HEK293 (cell line): Measurements from ENCODE around the gene SYNE1.

Experiments
- PBX3 ChIP-seq: sonication (generic); formaldehyde crosslinking; IDR thresholded peaks from 2 replicates; pipeline ENCODE4 v1.8.1; 2022; ENCODE audit warnings: mild to moderate bottlenecking, moderate library complexity, missing genetic modification reagents
- WT1 ChIP-seq: fragments of 450-650 bp; formaldehyde crosslinking; IDR thresholded peaks from 2 replicates; pipeline ENCODE4 v1.5.1; 2016; ENCODE audit warnings: missing biosample characterization, missing genetic modification characterization
- ZNF133 ChIP-seq: fragments of 450-650 bp; formaldehyde crosslinking; IDR thresholded peaks from 2 replicates; pipeline ENCODE4 v1.5.1; 2016; ENCODE audit warnings: missing biosample characterization, missing genetic modification characterization
- ZNF24 ChIP-seq: fragments of 450-650 bp; formaldehyde crosslinking; IDR thresholded peaks from 2 replicates; pipeline ENCODE4 v1.5.1; 2016; ENCODE audit warnings: missing biosample characterization, missing genetic modification characterization
- ZNF274 ChIP-seq, 2 experiments: fragments of 200-500 bp in 1 of 2; fragments of 450-650 bp in 1 of 2; sonication (Bioruptor generic) in 1 of 2; formaldehyde crosslinking in 1 of 2; IDR thresholded peaks; 2 replicates each; pipeline versions ENCODE4 v1.5.1 to v1.6.1; 2014 to 2016; ENCODE audit warnings: borderline replicate concordance in 1 of 2, inconsistent platforms in 1 of 2, low read length in 1 of 2, missing biosample characterization in 1 of 2, missing genetic modification characterization in 1 of 2
- ZNF404 ChIP-seq: fragments of 450-650 bp; formaldehyde crosslinking; IDR thresholded peaks from 2 replicates; pipeline ENCODE4 v1.5.1; 2017; ENCODE audit warnings: missing biosample characterization, missing genetic modification characterization
- ZNF426 ChIP-seq: fragments of 450-650 bp; formaldehyde crosslinking; IDR thresholded peaks from 2 replicates; pipeline ENCODE4 v1.5.1; 2017; ENCODE audit warnings: missing biosample characterization, missing genetic modification characterization, mild to moderate bottlenecking, inconsistent platforms, moderate library complexity
- ZNF555 ChIP-seq: fragments of 450-650 bp; formaldehyde crosslinking; conservative IDR thresholded peaks from 2 replicates; pipeline ENCODE4 v1.5.1; 2017; ENCODE audit warnings: missing biosample characterization, mild to moderate bottlenecking, missing genetic modification characterization, inconsistent platforms
- ZNF654 ChIP-seq: fragments of 450-650 bp; formaldehyde crosslinking; IDR thresholded peaks from 2 replicates; pipeline ENCODE4 v1.5.1; 2016; ENCODE audit warnings: low read depth, missing biosample characterization, missing genetic modification characterization
- ZNF777 ChIP-seq: fragments of 450-650 bp; formaldehyde crosslinking; IDR thresholded peaks from 2 replicates; pipeline ENCODE4 v1.5.1; 2017; ENCODE audit warnings: missing biosample characterization, missing genetic modification characterization, borderline replicate concordance
- TF ChIP-seq, protein P1 (sequence below): fragments of 450-650 bp; formaldehyde crosslinking; IDR thresholded peaks from 2 replicates; pipeline ENCODE4 v1.5.1; 2016; ENCODE audit warnings: missing biosample characterization, missing genetic modification characterization
- TF ChIP-seq, protein P2 (sequence below): fragments of 450-650 bp; formaldehyde crosslinking; IDR thresholded peaks from 2 replicates; pipeline ENCODE4 v1.5.1; 2016; ENCODE audit warnings: missing biosample characterization, missing genetic modification characterization
- TF ChIP-seq, protein P3 (sequence below): fragments of 450-650 bp; formaldehyde crosslinking; IDR thresholded peaks from 2 replicates; pipeline ENCODE4 v1.5.1; 2016; ENCODE audit warnings: missing biosample characterization, missing genetic modification characterization

- TF ChIP-seq ZNF555 (tag by site-specific recombination), result no peak
- no peak for TF ChIP-seq ZNF274 (IDR thresholded peaks at IDR 0.05; ENCODE audit: low read length)
- TF ChIP-seq ZNF274 (tag by site-specific recombination; IDR thresholded peaks at IDR 0.05; ENCODE audit: borderline replicate concordance), result no peak
- TF ChIP-seq, protein P1, sequence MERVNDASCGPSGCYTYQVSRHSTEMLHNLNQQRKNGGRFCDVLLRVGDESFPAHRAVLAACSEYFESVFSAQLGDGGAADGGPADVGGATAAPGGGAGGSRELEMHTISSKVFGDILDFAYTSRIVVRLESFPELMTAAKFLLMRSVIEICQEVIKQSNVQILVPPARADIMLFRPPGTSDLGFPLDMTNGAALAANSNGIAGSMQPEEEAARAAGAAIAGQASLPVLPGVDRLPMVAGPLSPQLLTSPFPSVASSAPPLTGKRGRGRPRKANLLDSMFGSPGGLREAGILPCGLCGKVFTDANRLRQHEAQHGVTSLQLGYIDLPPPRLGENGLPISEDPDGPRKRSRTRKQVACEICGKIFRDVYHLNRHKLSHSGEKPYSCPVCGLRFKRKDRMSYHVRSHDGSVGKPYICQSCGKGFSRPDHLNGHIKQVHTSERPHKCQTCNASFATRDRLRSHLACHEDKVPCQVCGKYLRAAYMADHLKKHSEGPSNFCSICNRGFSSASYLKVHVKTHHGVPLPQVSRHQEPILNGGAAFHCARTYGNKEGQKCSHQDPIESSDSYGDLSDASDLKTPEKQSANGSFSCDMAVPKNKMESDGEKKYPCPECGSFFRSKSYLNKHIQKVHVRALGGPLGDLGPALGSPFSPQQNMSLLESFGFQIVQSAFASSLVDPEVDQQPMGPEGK, result no peak
- TF ChIP-seq, protein P2, sequence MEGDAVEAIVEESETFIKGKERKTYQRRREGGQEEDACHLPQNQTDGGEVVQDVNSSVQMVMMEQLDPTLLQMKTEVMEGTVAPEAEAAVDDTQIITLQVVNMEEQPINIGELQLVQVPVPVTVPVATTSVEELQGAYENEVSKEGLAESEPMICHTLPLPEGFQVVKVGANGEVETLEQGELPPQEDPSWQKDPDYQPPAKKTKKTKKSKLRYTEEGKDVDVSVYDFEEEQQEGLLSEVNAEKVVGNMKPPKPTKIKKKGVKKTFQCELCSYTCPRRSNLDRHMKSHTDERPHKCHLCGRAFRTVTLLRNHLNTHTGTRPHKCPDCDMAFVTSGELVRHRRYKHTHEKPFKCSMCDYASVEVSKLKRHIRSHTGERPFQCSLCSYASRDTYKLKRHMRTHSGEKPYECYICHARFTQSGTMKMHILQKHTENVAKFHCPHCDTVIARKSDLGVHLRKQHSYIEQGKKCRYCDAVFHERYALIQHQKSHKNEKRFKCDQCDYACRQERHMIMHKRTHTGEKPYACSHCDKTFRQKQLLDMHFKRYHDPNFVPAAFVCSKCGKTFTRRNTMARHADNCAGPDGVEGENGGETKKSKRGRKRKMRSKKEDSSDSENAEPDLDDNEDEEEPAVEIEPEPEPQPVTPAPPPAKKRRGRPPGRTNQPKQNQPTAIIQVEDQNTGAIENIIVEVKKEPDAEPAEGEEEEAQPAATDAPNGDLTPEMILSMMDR (tag by site-specific recombination), result no peak
- TF ChIP-seq PBX3 (CRISPR knock-in tag), result no peak
- no peak for TF ChIP-seq ZNF404 (tag by site-specific recombination)
- TF ChIP-seq ZNF777 (tag by site-specific recombination), result no peak
- no peak for TF ChIP-seq ZNF654 (tag by site-specific recombination)
- TF ChIP-seq, protein P3, sequence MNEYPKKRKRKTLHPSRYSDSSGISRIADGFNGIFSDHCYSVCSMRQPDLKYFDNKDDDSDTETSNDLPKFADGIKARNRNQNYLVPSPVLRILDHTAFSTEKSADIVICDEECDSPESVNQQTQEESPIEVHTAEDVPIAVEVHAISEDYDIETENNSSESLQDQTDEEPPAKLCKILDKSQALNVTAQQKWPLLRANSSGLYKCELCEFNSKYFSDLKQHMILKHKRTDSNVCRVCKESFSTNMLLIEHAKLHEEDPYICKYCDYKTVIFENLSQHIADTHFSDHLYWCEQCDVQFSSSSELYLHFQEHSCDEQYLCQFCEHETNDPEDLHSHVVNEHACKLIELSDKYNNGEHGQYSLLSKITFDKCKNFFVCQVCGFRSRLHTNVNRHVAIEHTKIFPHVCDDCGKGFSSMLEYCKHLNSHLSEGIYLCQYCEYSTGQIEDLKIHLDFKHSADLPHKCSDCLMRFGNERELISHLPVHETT, result no peak
- no peak for TF ChIP-seq ZNF24
- no peak for TF ChIP-seq ZNF133 (tag by site-specific recombination)
- TF ChIP-seq ZNF426, result no peak
- no peak for TF ChIP-seq WT1
Measured at GRCh38 chr6:152244998-152245630, 392.0 kb downstream of the SYNE1 start.
